ENCODE measurements around the gene NIPAL3.

DNA sequence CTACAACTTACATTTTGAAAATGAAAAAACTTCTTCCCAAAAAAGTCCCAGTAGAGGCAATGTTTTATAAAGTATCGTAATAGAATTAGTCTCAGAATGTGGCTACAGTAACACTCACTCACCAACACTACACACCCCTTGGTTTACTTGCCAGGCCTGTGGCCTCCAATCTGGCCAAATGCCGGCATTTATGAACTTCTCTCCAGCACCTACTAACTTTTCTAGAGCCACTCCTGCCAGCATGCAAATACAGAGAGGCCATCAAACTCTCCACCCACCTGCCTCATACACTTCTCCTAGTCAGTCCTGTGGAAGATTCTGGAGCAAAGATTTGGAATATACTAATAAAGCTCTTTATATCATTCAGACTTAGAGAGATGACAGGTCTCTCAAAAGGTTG is 34.3 kb upstream of the NIPAL3 start:
- TF ChIP-seq FOSL1 (IDR thresholded peaks at IDR 0.05; ENCODE audit: low read depth): no peak
- TF ChIP-seq, protein P1, sequence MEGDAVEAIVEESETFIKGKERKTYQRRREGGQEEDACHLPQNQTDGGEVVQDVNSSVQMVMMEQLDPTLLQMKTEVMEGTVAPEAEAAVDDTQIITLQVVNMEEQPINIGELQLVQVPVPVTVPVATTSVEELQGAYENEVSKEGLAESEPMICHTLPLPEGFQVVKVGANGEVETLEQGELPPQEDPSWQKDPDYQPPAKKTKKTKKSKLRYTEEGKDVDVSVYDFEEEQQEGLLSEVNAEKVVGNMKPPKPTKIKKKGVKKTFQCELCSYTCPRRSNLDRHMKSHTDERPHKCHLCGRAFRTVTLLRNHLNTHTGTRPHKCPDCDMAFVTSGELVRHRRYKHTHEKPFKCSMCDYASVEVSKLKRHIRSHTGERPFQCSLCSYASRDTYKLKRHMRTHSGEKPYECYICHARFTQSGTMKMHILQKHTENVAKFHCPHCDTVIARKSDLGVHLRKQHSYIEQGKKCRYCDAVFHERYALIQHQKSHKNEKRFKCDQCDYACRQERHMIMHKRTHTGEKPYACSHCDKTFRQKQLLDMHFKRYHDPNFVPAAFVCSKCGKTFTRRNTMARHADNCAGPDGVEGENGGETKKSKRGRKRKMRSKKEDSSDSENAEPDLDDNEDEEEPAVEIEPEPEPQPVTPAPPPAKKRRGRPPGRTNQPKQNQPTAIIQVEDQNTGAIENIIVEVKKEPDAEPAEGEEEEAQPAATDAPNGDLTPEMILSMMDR (IDR thresholded peaks at IDR 0.05 in 2 of 3, conservative IDR thresholded peaks at IDR 0.05 in 1 of 3; ENCODE audit: borderline replicate concordance in 1 of 3, insufficient read depth in 1 of 3, low read depth in 2 of 3, low read length in 2 of 3): no peak
- TF ChIP-seq TCF7L2 (IDR thresholded peaks at IDR 0.05; ENCODE audit: borderline replicate concordance, extremely low read depth, insufficient read depth, insufficient read length): no peak
- TF ChIP-seq POLR2AphosphoS5 (IDR thresholded peaks at IDR 0.05; ENCODE audit: low read depth, low read length): no peak
- TF ChIP-seq POLR2A (IDR thresholded peaks at IDR 0.05; ENCODE audit: borderline replicate concordance, extremely low read depth, insufficient read depth, insufficient read length): no peak
- TF ChIP-seq SRF (IDR thresholded peaks at IDR 0.05; ENCODE audit: low read depth): no peak
- no peak for TF ChIP-seq EZH2 (IDR thresholded peaks at IDR 0.05)

Data from HCT116 (cell line).